B cell (primary cell): ENCODE results near the gene TSPAN18. TPM values are rescaled to one million over a fixed set of nuclear protein-coding genes. Genes with fewer than 3 reads are reported as not detected.

ENCODE experiments used
- ATAC-seq: fragments of 200-7000 bp; cut with Tn5 transposase; one replicate; pipeline ENCODE4 v1.10.0; 2021; ENCODE audit warnings: low read depth, mild to moderate bottlenecking, moderate number of reproducible peaks, moderate library complexity
- CTCF ChIA-PET: fragments of 350-600 bp; sonication (Branson Sonifier 250); formaldehyde crosslinking; loops from one replicate; lab custom pipeline; 2021; ENCODE audit warnings: antibody characterized with exemption, inconsistent platforms; lab: Charles Lee
- POLR2A ChIA-PET: fragments of 350-600 bp; sonication (Branson Sonifier 250); formaldehyde crosslinking; loops from one replicate; lab custom pipeline; 2021; ENCODE audit warnings: antibody characterized with exemption; lab: Charles Lee
- DNase-seq: peaks from one replicate; pipeline ENCODE4 v3.0.0; 2013
- H2AFZ ChIP-seq: 2 replicates; pipeline ENCODE4 v1.6.1; 2012; ENCODE audit warnings: mild to moderate bottlenecking, low read depth, low read length; ENCODE audit not compliant: insufficient read depth, poor library complexity, severe bottlenecking
- H3K27ac ChIP-seq, 2 donors: 1 replicate in 1 of 2; 2 replicates in 1 of 2; pipeline ENCODE4 v1.5.1; 2012 to 2013; ENCODE audit warnings: low read length in 2 of 2, mild to moderate bottlenecking in 2 of 2, moderate library complexity in 1 of 2
- H3K27me3 ChIP-seq, 4 experiments: fragments of 200-600 bp in 1 of 4; sonication (generic) in 1 of 4; replicated peaks in 1 of 4; 1 replicate in 2 of 4; 2 replicates in 2 of 4; pipeline versions ENCODE4 v1.6.1 to v1.7.0; 2013 to 2016; ENCODE audit warnings: low read length in 3 of 4, mild to moderate bottlenecking in 2 of 4, mixed read lengths in 1 of 4, moderate library complexity in 1 of 4; ENCODE audit not compliant: insufficient read depth in 4 of 4, control insufficient read depth in 3 of 4; ENCODE audit errors: control extremely low read depth in 1 of 4
- H3K36me3 ChIP-seq, 2 experiments: replicated peaks in 1 of 2; 1 replicate in 1 of 2; 2 replicates in 1 of 2; pipeline versions ENCODE4 v1.6.1 to v1.7.1; 2013; ENCODE audit warnings: low read length in 1 of 2; ENCODE audit not compliant: insufficient read depth in 2 of 2, control insufficient read depth in 1 of 2; ENCODE audit errors: control extremely low read depth in 1 of 2, extremely low read depth in 1 of 2
- H3K4me1 ChIP-seq, 2 donors: fragments of 200-600 bp in 1 of 2; sonication (generic) in 1 of 2; 1 replicate in 1 of 2; 2 replicates in 1 of 2; pipeline versions ENCODE4 v1.5.1 to v1.6.1; 2013 to 2017; ENCODE audit warnings: low read length in 2 of 2; ENCODE audit not compliant: control insufficient read depth in 2 of 2, insufficient read depth in 2 of 2
- H3K4me2 ChIP-seq: replicated peaks from 2 replicates; pipeline ENCODE3; 2012; ENCODE audit warnings: mild to moderate bottlenecking, low read depth, low read length; ENCODE audit not compliant: poor library complexity, severe bottlenecking
- H3K4me3 ChIP-seq, 5 experiments: fragments of 200-600 bp in 1 of 5; sonication (generic) in 1 of 5; 1 replicate in 3 of 5; 2 replicates in 2 of 5; pipeline versions ENCODE4 v1.5.1 to v1.7.0; 2011 to 2016; ENCODE audit warnings: low read length in 4 of 5, mild to moderate bottlenecking in 4 of 5, low read depth in 2 of 5, control low read depth in 1 of 5, moderate library complexity in 1 of 5; ENCODE audit not compliant: insufficient read depth in 1 of 5; ENCODE audit errors: control extremely low read depth in 1 of 5, extremely low read depth in 1 of 5
- H3K79me2 ChIP-seq: fragments of 200-600 bp; sonication (generic); one replicate; pipeline ENCODE4 v1.6.0; 2016; ENCODE audit warnings: low read length; ENCODE audit not compliant: control insufficient read depth, insufficient read depth
- H3K9ac ChIP-seq: fragments of 200-600 bp; sonication (generic); 2 replicates; pipeline ENCODE4 v1.6.1; 2017; ENCODE audit warnings: mild to moderate bottlenecking, low read length, moderate library complexity
- H3K9me3 ChIP-seq, 3 donors: one replicate each; pipeline versions ENCODE4 v1.6.1 to v1.7.1; 2013; ENCODE audit warnings: low read length in 2 of 3; ENCODE audit not compliant: control insufficient read depth in 2 of 3, insufficient read depth in 1 of 3; ENCODE audit errors: control extremely low read depth in 1 of 3
- H4K20me1 ChIP-seq: 2 replicates; pipeline ENCODE4 v1.6.0; 2012; ENCODE audit warnings: mild to moderate bottlenecking, low read length; ENCODE audit not compliant: insufficient read depth, control insufficient read depth, poor library complexity, severe bottlenecking
- H3K27ac Mint-ChIP-seq: one replicate; pipeline ENCODE4 v1.8.0; 2021; ENCODE audit warnings: mixed read lengths
- H3K27me3 Mint-ChIP-seq: one replicate; pipeline ENCODE4 v1.8.0; 2021; ENCODE audit warnings: mixed read lengths
- H3K4me1 Mint-ChIP-seq: one replicate; pipeline ENCODE4 v1.8.0; 2021; ENCODE audit warnings: mixed read lengths
- H3K4me3 Mint-ChIP-seq: one replicate; pipeline ENCODE4 v1.8.0; 2021; ENCODE audit warnings: mixed read lengths
- H3K9me3 Mint-ChIP-seq: one replicate; pipeline ENCODE4 v1.8.0; 2022; ENCODE audit warnings: mixed read lengths; ENCODE audit not compliant: insufficient read depth
- EZH2 ChIP-seq: IDR thresholded peaks from 2 replicates; pipeline ENCODE4 v1.6.1; 2012; ENCODE audit warnings: borderline replicate concordance, low read depth, mild to moderate bottlenecking, moderate library complexity, low read length; ENCODE audit not compliant: insufficient read depth, poor library complexity, severe bottlenecking
- WGBS: methylation state at CpG from one replicate; pipeline ENCODE4 v1.1.5; 2013; ENCODE audit warnings: missing lambda C conversion rate; ENCODE audit not compliant: insufficient coverage; 5-methylcytosine and 5-hydroxymethylcytosine counted together
- intact Hi-C: fragments of 100-400 bp; cut with micrococcal nuclease; formaldehyde crosslinking; loops from one replicate; pipeline ENCODE4 v1.10.0; 2022
- polyA plus RNA-seq: library from polyadenylated mRNA; depleted of rRNA; stranded (reverse); fragments of >200 nt; gene quantifications from 2 replicates; pipeline ENCODE4 v1.2.3, GENCODE V29; 2012
- total RNA-seq, 2 donors: library from RNA; stranded (reverse); fragments of 120-200 nt in 1 of 2; gene quantifications; 1 replicate in 1 of 2; 2 replicates in 1 of 2; pipeline versions ENCODE4 v1.2.3 to v1.2.4, GENCODE V29; 2013 to 2022
- TF ChIP-seq, protein P1 (sequence below): fragments of 200-600 bp; IDR thresholded peaks from one replicate; pipeline ENCODE4 v1.8.0; 2022; ENCODE audit warnings: antibody characterized with exemption, mild to moderate bottlenecking

The TSPAN18 gene
- total and polyA plus RNA-seq, 2 donors (not counting 1 experiment from before 2014, with no cell fraction given), result 0.75 to 2.0 TPM

DNA sequence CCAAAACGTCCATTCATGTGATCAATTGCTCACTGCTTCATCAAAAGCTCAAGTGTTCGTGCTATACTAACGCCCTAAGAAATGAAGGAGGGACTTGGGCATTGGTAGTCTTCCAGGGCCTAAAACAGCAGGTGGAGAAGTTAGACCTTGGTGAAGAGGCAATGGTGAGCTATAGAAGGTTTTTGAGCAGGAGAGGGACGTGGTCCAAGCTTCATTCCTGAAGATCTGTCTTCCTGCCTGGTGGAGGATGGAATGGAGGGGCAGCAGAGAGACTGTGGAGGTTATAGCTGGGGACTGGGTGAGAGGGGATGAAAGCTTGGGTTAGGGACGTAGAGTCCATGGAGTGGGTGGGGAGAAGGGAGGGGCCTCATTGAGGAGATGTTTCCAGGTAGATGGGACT, 126.2 kb downstream of the TSPAN18 start:
- Histone ChIP-seq H2AFZ (no peak overlapping the region), H3K9me3 (peaks cover 0 to 3% (median 0%) of the 10 kb centered on the region in 3 donors), H3K27ac (no peak overlapping the region), H3K79me2 (no peaks in the 10 kb centered on the region), H3K27me3 (no peaks in the 10 kb centered on the region), H3K9ac (no peak overlapping the region), H4K20me1 (no peaks in the 10 kb centered on the region), H3K4me3 (no peak overlapping the region), H3K4me1 (no peaks in the 10 kb centered on the region), H3K4me2 (no peak overlapping the region), H3K36me3 (no peaks in the 10 kb centered on the region)
- CTCF ChIA-PET, result no interaction called here
- no peak for ATAC-seq
- Mint-ChIP-seq H3K27ac (no peak overlapping the region), H3K4me3 (no peak overlapping the region), H3K27me3 (peaks cover 3% of the 10 kb centered on the region), H3K4me1 (no peaks in the 10 kb centered on the region), H3K9me3 (no peaks in the 10 kb centered on the region)
- POLR2A ChIA-PET, result no interaction called here
- TF ChIP-seq, protein P1, sequence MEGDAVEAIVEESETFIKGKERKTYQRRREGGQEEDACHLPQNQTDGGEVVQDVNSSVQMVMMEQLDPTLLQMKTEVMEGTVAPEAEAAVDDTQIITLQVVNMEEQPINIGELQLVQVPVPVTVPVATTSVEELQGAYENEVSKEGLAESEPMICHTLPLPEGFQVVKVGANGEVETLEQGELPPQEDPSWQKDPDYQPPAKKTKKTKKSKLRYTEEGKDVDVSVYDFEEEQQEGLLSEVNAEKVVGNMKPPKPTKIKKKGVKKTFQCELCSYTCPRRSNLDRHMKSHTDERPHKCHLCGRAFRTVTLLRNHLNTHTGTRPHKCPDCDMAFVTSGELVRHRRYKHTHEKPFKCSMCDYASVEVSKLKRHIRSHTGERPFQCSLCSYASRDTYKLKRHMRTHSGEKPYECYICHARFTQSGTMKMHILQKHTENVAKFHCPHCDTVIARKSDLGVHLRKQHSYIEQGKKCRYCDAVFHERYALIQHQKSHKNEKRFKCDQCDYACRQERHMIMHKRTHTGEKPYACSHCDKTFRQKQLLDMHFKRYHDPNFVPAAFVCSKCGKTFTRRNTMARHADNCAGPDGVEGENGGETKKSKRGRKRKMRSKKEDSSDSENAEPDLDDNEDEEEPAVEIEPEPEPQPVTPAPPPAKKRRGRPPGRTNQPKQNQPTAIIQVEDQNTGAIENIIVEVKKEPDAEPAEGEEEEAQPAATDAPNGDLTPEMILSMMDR, result no peak
- TF ChIP-seq EZH2, result no peak
- WGBS, result 80% methylated on average over 4 of the region's 5 CpGs
- intact Hi-C loops, result no loop called here
- DNase-seq, result no peak

- no peaks in the 10 kb centered on the region for H3K36me3 ChIP-seq
- no peak overlapping the region for H3K4me3 ChIP-seq
- no peaks in the 10 kb centered on the region for H4K20me1 ChIP-seq
- TF ChIP-seq, protein P1, result no peak
- TF ChIP-seq EZH2, result no peak
- DNase-seq (no peak), ATAC-seq (no peak)
- Mint-ChIP-seq H3K27me3 (peaks cover 10% of the 10 kb centered on the region), H3K4me1 (no peaks in the 10 kb centered on the region), H3K4me3 (no peak overlapping the region), H3K27ac (no peak overlapping the region), H3K9me3 (no peaks in the 10 kb centered on the region)
- intact Hi-C loops, result no loop called here
- H3K4me2 ChIP-seq, result no peak overlapping the region
- peaks cover 0 to 2% (median 0%) of the 10 kb centered on the region in 4 experiments for H3K27me3 ChIP-seq
- no peak overlapping the region for H2AFZ ChIP-seq
- WGBS, result 77% methylated on average over 4 of the region's 9 CpGs
- no peak overlapping the region for H3K27ac ChIP-seq
- H3K4me1 ChIP-seq, result no peaks in the 10 kb centered on the region
- H3K79me2 ChIP-seq, result no peaks in the 10 kb centered on the region
- ChIA-PET POLR2A (no interaction called here), CTCF (no interaction called here)
- no peaks in the 10 kb centered on the region for H3K9me3 ChIP-seq
- H3K9ac ChIP-seq, result no peak overlapping the region
These were observed 126.9 kb downstream of the TSPAN18 start for GRCh38 chr11:44853666-44854065.
